H1 (cell line): ENCODE measurements around the gene TBC1D22A. TPM values are rescaled to one million over a fixed set of nuclear protein-coding genes. Genes with fewer than 3 reads are reported as not detected.

Experiments used
- CHD1 ChIP-seq: IDR thresholded peaks from 2 replicates; pipeline ENCODE4 v1.6.1; 2012; ENCODE audit warnings: low read depth, low read length, improper control_type of control experiment
- FOSL1 ChIP-seq: IDR thresholded peaks from 2 replicates; pipeline ENCODE4 v1.6.1; 2011; ENCODE audit warnings: mild to moderate bottlenecking, low read depth, low read length, moderate library complexity; ENCODE audit not compliant: insufficient read depth
- JUN ChIP-seq: IDR thresholded peaks from 2 replicates; pipeline ENCODE4 v1.6.1; 2011; ENCODE audit warnings: low read depth, mild to moderate bottlenecking, improper control_type of control experiment, low read length
- NRF1 ChIP-seq: IDR thresholded peaks from 2 replicates; pipeline ENCODE4 v1.6.1; 2011; ENCODE audit warnings: mild to moderate bottlenecking, low read depth, low read length, improper control_type of control experiment
- RBBP5 ChIP-seq: IDR thresholded peaks from 2 replicates; pipeline ENCODE4 v1.7.1; 2012; ENCODE audit warnings: low read depth, mild to moderate bottlenecking, inconsistent platforms, low read length, moderate library complexity, borderline replicate concordance
- polyA plus RNA-seq, 7 experiments: library from polyadenylated mRNA; depleted of rRNA in 3 of 7; stranded (reverse) in 5 of 7; unstranded in 2 of 7; fragments of >200 nt in 5 of 7; fragments of 200-250 nt in 2 of 7; gene quantifications; 1 replicate in 5 of 7; 2 replicates in 1 of 7; 4 replicates in 1 of 7; pipeline versions ENCODE4 v1.2.1 to v1.2.3, GENCODE V29; 2011 to 2013; ENCODE audit warnings: missing spikeins in 2 of 7, mixed read lengths in 2 of 7
- total RNA-seq: library from RNA; stranded (reverse); fragmentation: NEBNext Ultra II Directional; extraction: Animal tissue kit (Norgen Biotek cat#: 25700); gene quantifications from 2 replicates; pipeline ENCODE4 v1.2.1, GENCODE V29; 2021
- TF ChIP-seq, protein P1 (sequence below): IDR thresholded peaks from 2 replicates; pipeline ENCODE4 v1.6.1; 2011; ENCODE audit warnings: low read depth, mild to moderate bottlenecking, low read length; ENCODE audit not compliant: insufficient read depth

Gene TBC1D22A
- total and polyA plus RNA-seq, 2 of the 8 experiments (the other 6 are each of a cell fraction or from before 2014, with no cell fraction given) = 11.9 to 18.4 TPM

GRCh38 chr22:46795845-46796565 lies 33.6 kb downstream of the TBC1D22A start (continued):
- TF ChIP-seq NRF1 (no peak), FOSL1 (no peak), JUN (no peak), RBBP5 (no peak), CHD1 (no peak)
- TF ChIP-seq, protein P1, sequence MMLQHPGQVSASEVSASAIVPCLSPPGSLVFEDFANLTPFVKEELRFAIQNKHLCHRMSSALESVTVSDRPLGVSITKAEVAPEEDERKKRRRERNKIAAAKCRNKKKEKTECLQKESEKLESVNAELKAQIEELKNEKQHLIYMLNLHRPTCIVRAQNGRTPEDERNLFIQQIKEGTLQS = no peak
- TF ChIP-seq, all 59 proteins: peak for 0
